ENCODE results near the gene C9orf50.

The C9orf50 gene

DNA sequence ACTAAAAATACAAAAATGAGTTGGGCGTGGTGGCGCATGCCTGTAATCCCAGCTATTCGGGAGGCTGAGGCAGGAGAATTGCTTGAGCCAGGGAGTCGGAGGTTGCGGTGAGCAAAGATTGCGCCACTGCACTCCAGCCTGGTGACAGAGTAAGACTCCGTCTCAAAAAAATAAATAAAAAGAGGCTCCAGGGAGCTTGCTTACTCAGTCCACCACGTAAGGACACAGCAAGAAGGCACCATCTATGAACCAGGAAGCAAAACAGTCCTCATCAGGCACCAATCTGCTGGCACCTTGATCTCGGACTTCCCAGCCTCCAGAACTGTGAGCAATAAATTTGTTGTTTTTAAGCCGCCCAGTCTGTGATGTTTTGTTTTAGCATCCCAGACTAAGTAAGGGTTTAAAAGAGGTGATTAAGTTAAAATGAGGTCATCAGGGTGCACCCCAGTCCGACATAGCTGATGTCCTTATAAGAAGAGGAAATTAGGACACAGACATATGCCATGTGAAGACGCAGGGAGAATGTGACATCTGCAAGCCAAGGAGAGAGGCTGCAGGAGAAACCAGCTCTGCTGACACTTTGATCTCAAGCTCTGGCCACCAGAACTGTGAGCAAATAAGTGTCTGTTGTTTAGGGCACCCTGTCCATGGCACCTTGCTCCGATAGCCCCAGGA, 45.9 kb downstream of the C9orf50 start:
- no peak overlapping the region for H3K4me3 ChIP-seq (ENCODE audit: low read depth, low read length)
- TF ChIP-seq, protein P1, sequence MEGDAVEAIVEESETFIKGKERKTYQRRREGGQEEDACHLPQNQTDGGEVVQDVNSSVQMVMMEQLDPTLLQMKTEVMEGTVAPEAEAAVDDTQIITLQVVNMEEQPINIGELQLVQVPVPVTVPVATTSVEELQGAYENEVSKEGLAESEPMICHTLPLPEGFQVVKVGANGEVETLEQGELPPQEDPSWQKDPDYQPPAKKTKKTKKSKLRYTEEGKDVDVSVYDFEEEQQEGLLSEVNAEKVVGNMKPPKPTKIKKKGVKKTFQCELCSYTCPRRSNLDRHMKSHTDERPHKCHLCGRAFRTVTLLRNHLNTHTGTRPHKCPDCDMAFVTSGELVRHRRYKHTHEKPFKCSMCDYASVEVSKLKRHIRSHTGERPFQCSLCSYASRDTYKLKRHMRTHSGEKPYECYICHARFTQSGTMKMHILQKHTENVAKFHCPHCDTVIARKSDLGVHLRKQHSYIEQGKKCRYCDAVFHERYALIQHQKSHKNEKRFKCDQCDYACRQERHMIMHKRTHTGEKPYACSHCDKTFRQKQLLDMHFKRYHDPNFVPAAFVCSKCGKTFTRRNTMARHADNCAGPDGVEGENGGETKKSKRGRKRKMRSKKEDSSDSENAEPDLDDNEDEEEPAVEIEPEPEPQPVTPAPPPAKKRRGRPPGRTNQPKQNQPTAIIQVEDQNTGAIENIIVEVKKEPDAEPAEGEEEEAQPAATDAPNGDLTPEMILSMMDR (IDR thresholded peaks at IDR 0.05; ENCODE audit: control insufficient read depth, extremely low read depth, insufficient read depth): no peak
- no peak for DNase-seq (ENCODE audit: low read depth)

DNA sequence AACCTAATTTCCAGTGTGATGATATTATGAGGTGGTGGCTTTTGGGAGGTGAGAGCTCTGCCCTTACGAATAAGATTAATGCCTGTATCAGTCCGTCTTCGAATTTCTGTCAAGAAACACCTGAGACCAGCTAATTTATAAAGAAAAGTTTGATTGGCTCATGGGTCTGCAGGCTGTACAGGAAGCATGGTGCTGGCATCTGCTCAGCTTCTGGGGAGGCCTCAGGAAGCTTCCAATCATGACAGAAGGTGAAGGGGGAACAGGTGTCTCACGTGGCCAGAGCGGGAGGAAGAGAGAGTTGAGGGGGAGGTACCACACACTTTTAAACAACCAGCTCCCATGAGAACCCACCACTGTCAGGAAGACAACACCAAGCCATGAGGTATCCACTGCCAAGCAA, 46.9 kb downstream of the C9orf50 start:
- DNase-seq (ENCODE audit: low read depth): no peak
- TF ChIP-seq, protein P1 (IDR thresholded peaks at IDR 0.05; ENCODE audit: control insufficient read depth, extremely low read depth, insufficient read depth): no peak
- H3K4me3 ChIP-seq (ENCODE audit: low read depth, low read length): no peak overlapping the region

DNA sequence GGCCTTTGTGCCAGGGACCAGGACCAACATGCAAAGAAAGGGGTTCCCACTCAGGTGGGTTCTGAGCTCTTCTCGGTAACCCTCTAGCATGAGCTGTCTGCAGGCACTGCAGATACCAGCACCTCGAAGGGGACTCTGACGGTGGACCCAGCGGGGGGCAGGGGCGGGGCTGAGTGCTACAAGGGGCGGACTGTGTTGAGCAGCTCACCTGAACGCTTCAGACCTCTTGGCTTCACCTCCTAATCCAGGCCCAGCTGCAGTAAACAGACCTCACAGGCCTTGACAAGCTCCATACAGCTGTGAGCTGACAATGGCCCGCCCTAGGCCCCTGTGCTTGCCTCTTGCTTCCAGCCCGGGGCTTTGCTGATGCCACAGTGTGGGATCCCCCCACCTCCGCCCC, 48.4 kb downstream of the C9orf50 start:
- TF ChIP-seq, protein P1 (IDR thresholded peaks at IDR 0.05; ENCODE audit: control insufficient read depth, extremely low read depth, insufficient read depth): no peak
- no peak overlapping the region for H3K4me3 ChIP-seq (ENCODE audit: low read depth, low read length)
- no peak for DNase-seq (ENCODE audit: low read depth)

DNA sequence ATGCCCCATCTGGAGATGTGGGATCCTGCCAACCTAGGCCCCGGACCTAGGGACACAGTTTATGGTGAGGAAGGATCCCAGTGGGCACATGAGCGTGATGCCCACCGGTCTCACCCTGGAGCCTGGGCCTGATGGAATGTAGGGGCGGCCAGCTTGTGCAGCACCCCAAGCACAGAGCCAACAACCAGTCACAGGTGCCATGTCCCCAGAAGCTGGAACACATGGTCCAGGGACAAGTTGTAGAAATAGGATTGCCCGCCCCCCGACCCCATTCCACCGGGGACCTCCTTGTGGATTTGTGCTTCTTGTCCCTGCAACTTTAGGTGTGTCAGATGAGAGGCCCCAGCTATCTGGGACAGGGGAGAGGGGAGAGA, 48.9 kb downstream of the C9orf50 start:
- H3K4me3 ChIP-seq (ENCODE audit: low read depth, low read length): no peak overlapping the region
- TF ChIP-seq, protein P1 (IDR thresholded peaks at IDR 0.05; ENCODE audit: control insufficient read depth, extremely low read depth, insufficient read depth): no peak
- no peak for DNase-seq (ENCODE audit: low read depth)

DNA sequence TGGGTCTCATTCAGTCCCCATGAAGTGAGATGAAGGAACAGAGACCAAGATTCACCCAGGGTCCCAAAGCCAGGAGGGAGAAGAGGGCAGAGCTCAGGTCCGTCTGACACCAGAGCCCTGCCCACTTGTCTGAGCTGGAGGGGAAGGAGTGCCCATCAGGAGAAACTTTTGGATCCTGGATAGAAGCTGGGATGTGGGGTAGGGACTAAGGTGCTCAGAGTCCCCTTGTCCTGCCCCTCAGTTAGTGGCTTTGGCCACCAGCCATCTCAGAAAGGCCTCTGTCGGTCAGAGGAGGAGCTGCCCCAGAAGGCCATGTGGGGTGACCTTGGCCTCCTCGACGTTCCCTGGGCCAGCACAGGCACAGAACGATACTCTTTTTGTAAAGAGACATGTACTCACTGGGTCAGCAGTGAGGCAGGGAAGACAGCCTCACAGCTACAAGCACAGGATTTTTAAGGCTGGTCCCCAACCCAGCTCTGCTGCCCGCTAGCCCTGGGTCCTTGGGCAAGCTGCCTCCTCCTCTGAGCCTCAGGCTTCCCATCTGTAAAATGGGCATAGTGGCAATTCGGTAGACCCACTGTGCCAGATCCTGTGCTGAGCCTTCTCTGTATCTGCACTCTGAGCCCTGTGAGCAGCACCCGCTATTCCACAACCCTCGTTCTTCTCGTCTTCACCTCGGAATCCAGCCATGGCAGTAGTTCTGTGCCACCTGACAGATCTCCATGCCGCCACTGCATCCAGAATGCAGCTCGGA, 49.4 kb downstream of the C9orf50 start:
- no peak overlapping the region for H3K4me3 ChIP-seq (ENCODE audit: low read depth, low read length)
- DNase-seq (ENCODE audit: low read depth): no peak

DNA sequence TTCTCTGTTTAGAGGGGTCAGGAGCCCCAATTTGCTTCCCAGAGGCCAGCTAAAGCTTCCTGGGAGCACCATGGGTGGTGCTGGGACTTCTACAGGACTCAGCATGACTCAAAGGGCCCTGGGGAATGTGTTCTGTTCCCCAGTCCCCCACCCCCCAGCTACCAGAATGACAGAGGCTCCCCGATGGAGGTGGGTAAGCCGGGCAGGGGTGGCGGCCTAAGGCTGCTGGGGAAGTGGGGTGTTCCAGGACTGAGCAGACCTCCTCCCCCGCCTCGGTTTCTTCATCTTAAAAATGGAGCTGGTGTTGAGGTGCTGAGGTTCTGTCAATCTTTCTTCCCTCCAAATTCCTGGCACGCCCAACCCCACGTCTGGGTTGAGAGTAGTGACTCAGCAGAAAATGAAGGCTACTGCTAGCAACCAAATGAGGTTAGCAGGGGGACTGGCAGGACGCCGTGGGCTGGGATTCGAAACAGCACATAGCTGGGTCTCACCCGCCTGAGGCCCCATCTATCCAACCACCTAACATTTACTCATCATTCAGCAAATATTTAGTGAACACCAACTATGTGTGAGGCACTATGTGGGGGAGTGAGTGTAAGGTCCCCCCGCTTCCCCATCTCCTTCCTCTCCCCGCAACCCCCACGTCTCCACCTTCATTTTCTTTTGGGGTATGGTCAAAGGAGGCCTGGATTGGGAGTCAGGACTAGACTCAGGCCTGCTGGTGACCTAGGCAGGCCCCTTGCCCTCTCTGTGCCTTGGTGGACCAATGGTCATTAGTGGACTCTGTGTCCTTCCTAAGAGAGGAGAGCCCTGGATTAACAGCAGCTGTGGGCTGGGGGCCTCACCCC, 50.2 kb downstream of the C9orf50 start:
- TF ChIP-seq, protein P1 (IDR thresholded peaks at IDR 0.05; ENCODE audit: control insufficient read depth, extremely low read depth, insufficient read depth): no peak
- H3K4me3 ChIP-seq (ENCODE audit: low read depth, low read length): no peak overlapping the region
- no peak for DNase-seq (ENCODE audit: low read depth)

More for the DNA sequence above, 49.4 kb downstream of the C9orf50 start:
- TF ChIP-seq, protein P1 (IDR thresholded peaks at IDR 0.05; ENCODE audit: control insufficient read depth, extremely low read depth, insufficient read depth): no peak
